ENCODE measurements around the gene IGHMBP2.

IGHMBP2 gene

DNA sequence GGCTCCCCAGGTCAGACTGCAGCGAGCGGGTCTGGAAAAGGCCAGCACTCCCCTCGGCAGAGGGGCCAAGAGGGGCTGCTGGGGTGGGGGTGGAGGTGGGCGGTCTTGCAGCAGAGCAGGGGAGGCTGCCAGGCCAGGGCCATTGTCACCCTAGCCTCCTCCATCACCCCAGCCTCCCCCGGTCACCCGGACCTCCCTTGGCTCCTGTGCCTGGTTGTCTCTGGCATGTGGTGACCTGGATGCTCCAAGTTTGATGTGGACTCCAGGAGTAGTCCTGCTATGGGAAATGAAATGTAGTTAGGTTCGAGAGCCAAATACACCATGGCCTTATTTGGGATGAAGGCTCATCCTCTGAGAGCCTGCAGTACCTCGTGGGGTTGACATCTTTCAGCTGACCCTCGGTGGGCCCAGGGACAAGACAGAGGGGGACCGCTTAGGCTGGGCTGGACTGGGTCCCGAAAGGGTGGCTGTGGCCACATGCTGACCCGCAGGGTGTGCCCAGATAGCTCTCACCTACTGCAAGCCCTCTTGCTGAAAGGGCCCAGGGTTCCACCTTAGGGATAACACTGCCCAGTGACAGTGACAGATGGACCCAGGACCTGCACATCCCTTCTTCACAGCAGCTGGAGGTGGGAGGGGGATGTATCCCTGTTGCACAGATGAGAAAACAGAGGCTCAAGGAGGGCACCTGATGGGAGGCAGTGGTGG is 53.0 kb downstream of the IGHMBP2 start:
- H3K4me3 ChIP-seq (ENCODE audit: control insufficient read depth in 1 of 7, extremely low read depth in 1 of 7, insufficient read depth in 4 of 7, low read depth in 2 of 7, low read length in 6 of 7), result peak overlapping the region in 1 of 7 experiments; percentile 48
- 95% methylated on average over 6 of the region's 12 CpGs for WGBS (ENCODE audit: insufficient coverage)
- DNase-seq, result no peak
- no peaks in the 10 kb centered on the region for H3K9me3 ChIP-seq (ENCODE audit: control extremely low read depth in 1 of 5, control insufficient read depth in 4 of 5, insufficient read depth in 2 of 5, low read depth in 1 of 5, low read length in 4 of 5)
- POLR2A ChIA-PET, result no interaction called here
- CTCF ChIA-PET, result interaction anchor here (0.8 to 2.2 kb wide), 6 partner anchors 9 to 133 kb away, joined by 3 to 5 read pairs (median 4); no protein-coding TSS in a partner anchor
- peaks cover 0 to 1% (median 0%) of the 10 kb centered on the region in 5 experiments for H3K27me3 ChIP-seq (replicated peaks in 2 of 5; ENCODE audit: control insufficient read depth in 4 of 5, insufficient read depth in 5 of 5, low read length in 4 of 5)
- no peaks in the 10 kb centered on the region for H3K36me3 ChIP-seq (ENCODE audit: control insufficient read depth in 4 of 4, insufficient read depth in 4 of 4, low read length in 3 of 4)
- peaks cover 0 to 17% (median 10%) of the 10 kb centered on the region in 4 experiments for H3K4me1 ChIP-seq (ENCODE audit: control extremely low read depth in 1 of 4, control insufficient read depth in 4 of 4, insufficient read depth in 4 of 4, low read length in 3 of 4)
- no peak overlapping the region for H3K27ac ChIP-seq (ENCODE audit: insufficient read depth in 1 of 2, low read depth in 1 of 2, low read length in 2 of 2, poor library complexity in 1 of 2, severe bottlenecking in 2 of 2)

DNA sequence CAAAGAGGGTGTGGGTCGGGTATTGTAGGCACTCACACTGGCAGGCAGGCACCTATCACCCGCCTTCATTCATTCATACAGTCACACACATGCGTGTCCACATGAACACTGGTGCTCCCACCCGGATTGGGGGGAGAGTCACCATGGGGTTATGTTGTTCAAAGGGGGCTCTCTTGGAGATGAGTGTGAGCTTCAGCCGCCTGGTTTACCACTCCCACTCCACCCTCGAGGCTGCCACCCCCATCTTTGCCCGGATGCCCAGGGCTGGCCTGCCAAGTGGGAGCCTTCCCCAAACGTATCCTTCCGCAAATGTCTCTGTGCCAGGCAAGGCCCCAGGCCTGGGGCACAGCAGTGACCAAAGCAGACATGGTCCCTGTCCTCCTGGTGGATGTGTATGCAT is 54.5 kb downstream of the IGHMBP2 start:
- no peak for DNase-seq
- no peaks in the 10 kb centered on the region for H3K9me3 ChIP-seq (ENCODE audit: control extremely low read depth in 1 of 5, control insufficient read depth in 4 of 5, insufficient read depth in 2 of 5, low read depth in 1 of 5, low read length in 4 of 5)
- H3K27me3 ChIP-seq (replicated peaks in 2 of 5; ENCODE audit: control insufficient read depth in 4 of 5, insufficient read depth in 5 of 5, low read length in 4 of 5), result peaks cover 0 to 1% (median 0%) of the 10 kb centered on the region in 5 experiments
- H3K27ac ChIP-seq (ENCODE audit: insufficient read depth in 1 of 2, low read depth in 1 of 2, low read length in 2 of 2, poor library complexity in 1 of 2, severe bottlenecking in 2 of 2), result no peak overlapping the region
- H3K4me3 ChIP-seq (ENCODE audit: control insufficient read depth in 1 of 7, extremely low read depth in 1 of 7, insufficient read depth in 4 of 7, low read depth in 2 of 7, low read length in 6 of 7), result no peak overlapping the region
- H3K4me1 ChIP-seq (ENCODE audit: control extremely low read depth in 1 of 4, control insufficient read depth in 4 of 4, insufficient read depth in 4 of 4, low read length in 3 of 4), result peaks cover 0 to 17% (median 10%) of the 10 kb centered on the region in 4 experiments
- ChIA-PET CTCF (no interaction called here), POLR2A (no interaction called here)
- no peaks in the 10 kb centered on the region for H3K36me3 ChIP-seq (ENCODE audit: control insufficient read depth in 4 of 4, insufficient read depth in 4 of 4, low read length in 3 of 4)
- WGBS (ENCODE audit: insufficient coverage), result 90% methylated on average over 4 of the region's 9 CpGs

- POLR2A ChIA-PET, result no interaction called here
- H3K27me3 ChIP-seq (replicated peaks in 2 of 5; ENCODE audit: control insufficient read depth in 4 of 5, insufficient read depth in 5 of 5, low read length in 4 of 5), result peaks cover 0 to 2% (median 0%) of the 10 kb centered on the region in 5 experiments
- peaks cover 0 to 17% (median 10%) of the 10 kb centered on the region in 4 experiments for H3K4me1 ChIP-seq (ENCODE audit: control extremely low read depth in 1 of 4, control insufficient read depth in 4 of 4, insufficient read depth in 4 of 4, low read length in 3 of 4)
- CTCF ChIA-PET, result interaction anchor here (1.2 kb wide), 1 partner anchor 8 kb away, joined by 4 read pairs; no protein-coding TSS in a partner anchor
- H3K9me3 ChIP-seq (ENCODE audit: control extremely low read depth in 1 of 5, control insufficient read depth in 4 of 5, insufficient read depth in 2 of 5, low read depth in 1 of 5, low read length in 4 of 5), result peaks cover 0 to 4% (median 0%) of the 10 kb centered on the region in 5 experiments
- H3K4me3 ChIP-seq (ENCODE audit: control insufficient read depth in 1 of 7, extremely low read depth in 1 of 7, insufficient read depth in 4 of 7, low read depth in 2 of 7, low read length in 6 of 7), result no peak overlapping the region
- no peak overlapping the region for H3K27ac ChIP-seq (ENCODE audit: insufficient read depth in 1 of 2, low read depth in 1 of 2, low read length in 2 of 2, poor library complexity in 1 of 2, severe bottlenecking in 2 of 2)
- 94% methylated on average over 30 of the region's 31 CpGs for WGBS (ENCODE audit: insufficient coverage)
- no peak for DNase-seq
- no peaks in the 10 kb centered on the region for H3K36me3 ChIP-seq (ENCODE audit: control insufficient read depth in 4 of 4, insufficient read depth in 4 of 4, low read length in 3 of 4)
Observed at GRCh38 chr11:68959465-68960293, 56.0 kb downstream of the IGHMBP2 start.

DNA sequence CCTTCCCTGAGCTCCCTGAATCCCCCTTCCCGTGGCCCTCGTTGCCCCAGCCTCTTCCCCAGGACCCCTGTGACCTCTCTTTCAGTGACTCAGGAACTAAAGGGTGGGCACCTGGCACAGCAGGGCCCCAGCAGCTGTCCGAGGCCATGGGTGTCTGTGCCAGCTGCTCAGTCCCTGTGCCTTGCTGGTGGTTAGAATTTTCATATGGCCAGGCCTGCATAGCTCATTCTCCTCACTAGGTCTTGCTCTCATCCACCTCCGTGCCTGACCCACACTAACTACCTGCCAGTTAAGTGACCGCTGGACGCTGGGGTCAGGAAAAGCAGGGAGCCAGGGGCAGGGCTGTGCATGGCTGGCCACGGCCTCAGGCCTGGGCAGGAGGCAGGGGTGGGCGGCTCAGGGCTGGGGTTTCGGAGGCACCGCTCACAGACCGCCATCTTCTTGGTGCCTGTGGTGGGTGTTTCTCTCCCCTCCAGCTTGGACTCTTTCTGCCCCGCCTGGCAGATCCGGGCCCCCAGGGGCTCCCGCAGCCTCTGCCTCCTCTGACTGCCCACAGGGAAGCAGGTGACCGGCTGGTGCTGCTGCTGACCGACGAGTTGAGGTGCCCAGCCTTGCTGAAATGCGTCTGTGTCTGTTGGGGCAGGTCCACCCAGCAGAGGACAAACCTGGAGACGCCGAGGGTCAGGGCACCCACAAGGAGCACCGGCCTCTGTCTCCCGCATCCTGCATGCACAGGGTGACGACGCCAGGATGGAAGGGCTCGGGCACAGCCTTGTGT is 56.8 kb downstream of the IGHMBP2 start:
- Histone ChIP-seq H3K9me3 (ENCODE audit: control extremely low read depth in 1 of 5, control insufficient read depth in 4 of 5, insufficient read depth in 2 of 5, low read depth in 1 of 5, low read length in 4 of 5) (peaks cover 0 to 4% (median 0%) of the 10 kb centered on the region in 5 experiments), H3K4me3 (ENCODE audit: control insufficient read depth in 1 of 7, extremely low read depth in 1 of 7, insufficient read depth in 4 of 7, low read depth in 2 of 7, low read length in 6 of 7) (no peak overlapping the region), H3K36me3 (ENCODE audit: control insufficient read depth in 4 of 4, insufficient read depth in 4 of 4, low read length in 3 of 4) (no peaks in the 10 kb centered on the region), H3K4me1 (ENCODE audit: control extremely low read depth in 1 of 4, control insufficient read depth in 4 of 4, insufficient read depth in 4 of 4, low read length in 3 of 4) (peaks cover 0 to 9% (median 3%) of the 10 kb centered on the region in 4 experiments), H3K27me3 (replicated peaks in 2 of 5; ENCODE audit: control insufficient read depth in 4 of 5, insufficient read depth in 5 of 5, low read length in 4 of 5) (peaks cover 0 to 2% (median 0%) of the 10 kb centered on the region in 5 experiments), H3K27ac (ENCODE audit: insufficient read depth in 1 of 2, low read depth in 1 of 2, low read length in 2 of 2, poor library complexity in 1 of 2, severe bottlenecking in 2 of 2) (no peak overlapping the region)
- ChIA-PET POLR2A (no interaction called here), CTCF (interaction anchor here (0.7 to 1.2 kb wide), 2 partner anchors 9 to 683 kb away, joined by 3 to 4 read pairs; no protein-coding TSS in a partner anchor)
- no peak for DNase-seq
- 97% methylated on average over 25 of the region's 25 CpGs for WGBS (ENCODE audit: insufficient coverage)

GRCh38 chr11:68961245-68961644 is 57.6 kb downstream of the IGHMBP2 start:
- DNase-seq, result no peak
- H3K36me3 ChIP-seq (ENCODE audit: control insufficient read depth in 4 of 4, insufficient read depth in 4 of 4, low read length in 3 of 4), result no peaks in the 10 kb centered on the region
- ChIA-PET CTCF (no interaction called here), POLR2A (no interaction called here)
- 93% methylated on average over 5 of the region's 8 CpGs for WGBS (ENCODE audit: insufficient coverage)
- peaks cover 0 to 4% (median under 1%) of the 10 kb centered on the region in 4 experiments for H3K4me1 ChIP-seq (ENCODE audit: control extremely low read depth in 1 of 4, control insufficient read depth in 4 of 4, insufficient read depth in 4 of 4, low read length in 3 of 4)
- H3K4me3 ChIP-seq (ENCODE audit: control insufficient read depth in 1 of 7, extremely low read depth in 1 of 7, insufficient read depth in 4 of 7, low read depth in 2 of 7, low read length in 6 of 7), result no peak overlapping the region
- H3K27me3 ChIP-seq (replicated peaks in 2 of 5; ENCODE audit: control insufficient read depth in 4 of 5, insufficient read depth in 5 of 5, low read length in 4 of 5), result peaks cover 0 to 6% (median 0%) of the 10 kb centered on the region in 5 experiments
- H3K27ac ChIP-seq (ENCODE audit: insufficient read depth in 1 of 2, low read depth in 1 of 2, low read length in 2 of 2, poor library complexity in 1 of 2, severe bottlenecking in 2 of 2), result no peak overlapping the region
- H3K9me3 ChIP-seq (ENCODE audit: control extremely low read depth in 1 of 5, control insufficient read depth in 4 of 5, insufficient read depth in 2 of 5, low read depth in 1 of 5, low read length in 4 of 5), result peaks cover 0 to 4% (median 0%) of the 10 kb centered on the region in 5 experiments

- WGBS (ENCODE audit: insufficient coverage), result 71% methylated on average over 15 of the region's 16 CpGs
- ChIA-PET CTCF (interaction anchor here (0.6 to 0.7 kb wide), 2 partner anchors 16 to 455 kb away, joined by 3 read pairs; no protein-coding TSS in a partner anchor), POLR2A (no interaction called here)
- Histone ChIP-seq H3K36me3 (ENCODE audit: control insufficient read depth in 4 of 4, insufficient read depth in 4 of 4, low read length in 3 of 4) (no peaks in the 10 kb centered on the region), H3K4me3 (ENCODE audit: control insufficient read depth in 1 of 7, extremely low read depth in 1 of 7, insufficient read depth in 4 of 7, low read depth in 2 of 7, low read length in 6 of 7) (no peak overlapping the region), H3K9me3 (ENCODE audit: control extremely low read depth in 1 of 5, control insufficient read depth in 4 of 5, insufficient read depth in 2 of 5, low read depth in 1 of 5, low read length in 4 of 5) (peaks cover 0 to 4% (median 0%) of the 10 kb centered on the region in 5 experiments), H3K27ac (ENCODE audit: insufficient read depth in 1 of 2, low read depth in 1 of 2, low read length in 2 of 2, poor library complexity in 1 of 2, severe bottlenecking in 2 of 2) (no peak overlapping the region), H3K4me1 (ENCODE audit: control extremely low read depth in 1 of 4, control insufficient read depth in 4 of 4, insufficient read depth in 4 of 4, low read length in 3 of 4) (no peaks in the 10 kb centered on the region), H3K27me3 (replicated peaks in 2 of 5; ENCODE audit: control insufficient read depth in 4 of 5, insufficient read depth in 5 of 5, low read length in 4 of 5) (peaks cover 0 to 14% (median 1%) of the 10 kb centered on the region in 5 experiments)
- no peak for DNase-seq
Observed at GRCh38 chr11:68962527-68963250, 59.0 kb downstream of the IGHMBP2 start.

Data from common myeloid progenitor, CD34-positive (primary cell).